ENCODE results near the gene BMX. TPM values are rescaled to one million over a fixed set of nuclear protein-coding genes. Genes with fewer than 3 reads are reported as not detected.

BMX gene
- total RNA-seq, 2 donors from 2014 or later = not detected

GRCh38 chrX:15497865-15498264 lies 2.7 kb upstream of the BMX start:
- ATAC-seq (no peak), DNase-seq (ENCODE audit: low spot score in 2 of 2) (peak in 1 of 2 donors; percentile 53)
- no peaks in the 10 kb centered on the region for H3K36me3 Mint-ChIP-seq
- no peaks in the 10 kb centered on the region for H3K9me3 Mint-ChIP-seq
- H3K27ac Mint-ChIP-seq = peak overlapping the region in 1 of 2 donors; percentile 55

GRCh38 chrX:15498741-15499140 lies 1.9 kb upstream of the BMX start:
- Mint-ChIP-seq H3K27ac (no peak overlapping the region), H3K9me3 (no peaks in the 10 kb centered on the region), H3K36me3 (no peaks in the 10 kb centered on the region)
- DNase-seq (ENCODE audit: low spot score in 2 of 2) (no peak), ATAC-seq (no peak)

- ATAC-seq = no peak
- H3K27ac Mint-ChIP-seq = no peak overlapping the region
- H3K9me3 Mint-ChIP-seq = no peaks in the 10 kb centered on the region
- no peak for DNase-seq (ENCODE audit: low spot score in 2 of 2)
- H3K36me3 Mint-ChIP-seq = no peaks in the 10 kb centered on the region
These were observed 631 bp upstream of the BMX start for GRCh38 chrX:15499976-15500375.

GRCh38 chrX:15501506-15501905 lies 899 bp downstream of the BMX start:
- Mint-ChIP-seq H3K36me3 (no peaks in the 10 kb centered on the region), H3K9me3 (no peaks in the 10 kb centered on the region), H3K27ac (no peak overlapping the region)
- ATAC-seq = no peak
- DNase-seq (ENCODE audit: low spot score in 2 of 2) = no peak

GRCh38 chrX:15504661-15505060 lies 4.1 kb downstream of the BMX start:
- no peaks in the 10 kb centered on the region for H3K36me3 Mint-ChIP-seq
- H3K27ac Mint-ChIP-seq = no peak overlapping the region
- no peak for ATAC-seq
- DNase-seq (ENCODE audit: low spot score in 2 of 2) = no peak
- no peaks in the 10 kb centered on the region for H3K9me3 Mint-ChIP-seq

- no peak for DNase-seq (ENCODE audit: low spot score in 2 of 2)
- H3K9me3 Mint-ChIP-seq = no peaks in the 10 kb centered on the region
- no peak overlapping the region for H3K27ac Mint-ChIP-seq
- ATAC-seq = no peak
- H3K36me3 Mint-ChIP-seq = no peaks in the 10 kb centered on the region
These were observed 4.5 kb downstream of the BMX start for GRCh38 chrX:15505101-15505500.

- Mint-ChIP-seq H3K36me3 (no peaks in the 10 kb centered on the region), H3K9me3 (no peaks in the 10 kb centered on the region), H3K27ac (no peak overlapping the region)
- no peak for DNase-seq (ENCODE audit: low spot score in 2 of 2)
- no peak for ATAC-seq
These were observed 6.4 kb downstream of the BMX start for GRCh38 chrX:15507005-15507404.

- H3K36me3 Mint-ChIP-seq = no peaks in the 10 kb centered on the region
- no peaks in the 10 kb centered on the region for H3K9me3 Mint-ChIP-seq
- DNase-seq (ENCODE audit: low spot score in 2 of 2) = no peak
- ATAC-seq = no peak
- H3K27ac Mint-ChIP-seq = no peak overlapping the region
These were observed 9.2 kb downstream of the BMX start for GRCh38 chrX:15509845-15510244.

- no peak for DNase-seq (ENCODE audit: low spot score in 2 of 2)
- H3K9me3 Mint-ChIP-seq = no peaks in the 10 kb centered on the region
- H3K27ac Mint-ChIP-seq = no peak overlapping the region
- ATAC-seq = no peak
- no peaks in the 10 kb centered on the region for H3K36me3 Mint-ChIP-seq
These were observed 11.0 kb downstream of the BMX start for GRCh38 chrX:15511563-15511962.

GRCh38 chrX:15512401-15512965 lies 11.9 kb downstream of the BMX start:
- Mint-ChIP-seq H3K9me3 (no peaks in the 10 kb centered on the region), H3K27ac (no peak overlapping the region), H3K36me3 (no peaks in the 10 kb centered on the region)
- DNase-seq (ENCODE audit: low spot score in 2 of 2) = no peak
- no peak for ATAC-seq

GRCh38 chrX:15514279-15514678 lies 13.7 kb downstream of the BMX start:
- Mint-ChIP-seq H3K27ac (no peak overlapping the region), H3K36me3 (no peaks in the 10 kb centered on the region)
- no peak for ATAC-seq

GRCh38 chrX:15515931-15516330 lies 15.3 kb downstream of the BMX start:
- no peak for DNase-seq (ENCODE audit: low spot score in 2 of 2)
- no peak overlapping the region for H3K27ac Mint-ChIP-seq
- H3K9me3 Mint-ChIP-seq = no peaks in the 10 kb centered on the region
- no peak for ATAC-seq
- no peaks in the 10 kb centered on the region for H3K36me3 Mint-ChIP-seq

More at GRCh38 chrX:15514279-15514678, 13.7 kb downstream of the BMX start:
- no peak for DNase-seq (ENCODE audit: low spot score in 2 of 2)
- H3K9me3 Mint-ChIP-seq = no peaks in the 10 kb centered on the region

- no peak for DNase-seq (ENCODE audit: low spot score in 2 of 2)
- ATAC-seq = no peak
- Mint-ChIP-seq H3K27ac (no peak overlapping the region), H3K36me3 (no peaks in the 10 kb centered on the region), H3K9me3 (no peaks in the 10 kb centered on the region)
These were observed 21.9 kb downstream of the BMX start for GRCh38 chrX:15522464-15522863.

- no peak for DNase-seq (ENCODE audit: low spot score in 2 of 2)
- no peaks in the 10 kb centered on the region for H3K9me3 Mint-ChIP-seq
- no peak for ATAC-seq
- no peaks in the 10 kb centered on the region for H3K36me3 Mint-ChIP-seq
- H3K27ac Mint-ChIP-seq = no peak overlapping the region
These were observed 22.5 kb downstream of the BMX start for GRCh38 chrX:15523088-15523487.

GRCh38 chrX:15524417-15524816 lies 23.8 kb downstream of the BMX start:
- Mint-ChIP-seq H3K9me3 (no peaks in the 10 kb centered on the region), H3K27ac (no peak overlapping the region), H3K36me3 (no peaks in the 10 kb centered on the region)
- ATAC-seq = no peak
- DNase-seq (ENCODE audit: low spot score in 2 of 2) = no peak

GRCh38 chrX:15525664-15526416 lies 25.2 kb downstream of the BMX start:
- DNase-seq (ENCODE audit: low spot score in 2 of 2) = no peak
- no peak for ATAC-seq
- Mint-ChIP-seq H3K27ac (no peak overlapping the region), H3K9me3 (no peaks in the 10 kb centered on the region), H3K36me3 (no peaks in the 10 kb centered on the region)

GRCh38 chrX:15529165-15529564 lies 28.6 kb downstream of the BMX start:
- ATAC-seq (no peak), DNase-seq (ENCODE audit: low spot score in 2 of 2) (no peak)
- Mint-ChIP-seq H3K9me3 (no peaks in the 10 kb centered on the region), H3K36me3 (no peaks in the 10 kb centered on the region), H3K27ac (no peak overlapping the region)

- DNase-seq (ENCODE audit: low spot score in 2 of 2) (no peak), ATAC-seq (no peak)
- Mint-ChIP-seq H3K36me3 (no peaks in the 10 kb centered on the region), H3K9me3 (no peaks in the 10 kb centered on the region), H3K27ac (no peak overlapping the region)
These were observed 29.7 kb downstream of the BMX start for GRCh38 chrX:15530318-15530717.

Measured in activated naive CD4-positive, alpha-beta T cell treated with anti-CD3 and anti-CD28 coated beads, Interleukin-2, amount 50 U/mL, for 72 hours (primary cell).